Measurements from ENCODE around the gene DOCK7.
"Not testable (repeated sequence)": the region's sequence is repeated elsewhere in the genome, so short reads cannot be mapped to it uniquely, and the experiment has no call there.

DOCK7 gene

DNA sequence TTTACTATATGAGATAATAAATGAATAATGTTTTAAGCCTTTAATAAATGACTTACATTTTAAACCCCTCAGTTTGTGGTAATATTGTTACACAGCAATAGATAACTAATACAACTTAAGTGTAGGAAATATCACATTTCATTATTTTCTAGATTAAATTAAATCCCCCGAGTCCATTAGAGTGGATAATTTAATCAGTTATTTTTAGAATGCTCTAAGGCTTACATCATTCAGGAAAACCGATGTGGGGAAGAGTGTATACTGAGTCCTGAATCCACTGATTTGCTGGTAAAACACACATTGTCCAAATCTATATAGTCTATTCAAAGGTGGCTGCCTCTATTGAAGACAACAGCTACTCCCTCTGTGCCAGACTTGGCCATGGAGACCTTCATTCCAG is 35.7 kb upstream of the DOCK7 start:
- no peaks in the 10 kb centered on the region for H3K36me3 ChIP-seq
- H3K9me3 ChIP-seq (replicated peaks in 1 of 11): no peaks in the 10 kb centered on the region
- no peak overlapping the region for H3K9ac ChIP-seq
- no peak for TF ChIP-seq Cebpa-rat (IDR thresholded peaks at IDR 0.05)
- no peak overlapping the region for H3K27ac ChIP-seq
- peak overlapping the region in 2 of 11 experiments; percentile 61 to 69; a peak in 4 of 22 replicates for H3K4me2 ChIP-seq
- H3K4me3 ChIP-seq: no peak overlapping the region
- H4K20me1 ChIP-seq: no peaks in the 10 kb centered on the region
- no peaks in the 10 kb centered on the region for H3K27me3 ChIP-seq
- peaks cover 0 to 58% (median 6%) of the 10 kb centered on the region in 10 experiments; a peak in 10 of 20 replicates for H3K4me1 ChIP-seq

DNA sequence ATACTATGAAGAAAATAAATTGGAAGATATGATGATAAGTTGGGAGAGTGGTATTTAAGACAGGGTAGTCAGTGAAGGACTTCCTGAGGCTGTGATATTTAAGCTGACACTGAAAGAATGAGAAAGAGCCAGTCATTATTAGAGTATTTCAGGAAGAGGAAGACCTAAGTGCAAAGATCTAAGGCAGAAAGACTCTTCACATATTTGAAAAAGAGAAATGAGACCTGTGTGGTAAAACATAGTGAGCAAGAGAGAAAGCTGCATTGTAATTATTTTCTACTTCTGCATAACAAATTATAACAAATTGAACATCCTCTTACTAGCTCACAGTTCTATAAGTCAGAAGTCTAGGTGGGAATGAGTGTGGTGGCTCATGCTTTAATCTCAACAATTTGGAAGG is 34.6 kb upstream of the DOCK7 start:
- H3K4me2 ChIP-seq: peak overlapping the region in 4 of 11 experiments; percentile 15 to 69 (median 64); a peak in 7 of 22 replicates
- H3K27ac ChIP-seq: peak overlapping the region in 2 of 11 experiments; percentile 51 to 57; a peak in 4 of 22 replicates
- no peak for TF ChIP-seq Cebpa-rat (IDR thresholded peaks at IDR 0.05)
- no peaks in the 10 kb centered on the region for H3K27me3 ChIP-seq
- no peak overlapping the region for H3K9ac ChIP-seq
- no peaks in the 10 kb centered on the region for H4K20me1 ChIP-seq
- no peak overlapping the region for H3K4me3 ChIP-seq
- H3K36me3 ChIP-seq: no peaks in the 10 kb centered on the region
- H3K9me3 ChIP-seq (replicated peaks in 1 of 11): no peaks in the 10 kb centered on the region
- peaks cover 0 to 56% (median 6%) of the 10 kb centered on the region in 10 experiments; a peak in 10 of 20 replicates for H3K4me1 ChIP-seq

DNA sequence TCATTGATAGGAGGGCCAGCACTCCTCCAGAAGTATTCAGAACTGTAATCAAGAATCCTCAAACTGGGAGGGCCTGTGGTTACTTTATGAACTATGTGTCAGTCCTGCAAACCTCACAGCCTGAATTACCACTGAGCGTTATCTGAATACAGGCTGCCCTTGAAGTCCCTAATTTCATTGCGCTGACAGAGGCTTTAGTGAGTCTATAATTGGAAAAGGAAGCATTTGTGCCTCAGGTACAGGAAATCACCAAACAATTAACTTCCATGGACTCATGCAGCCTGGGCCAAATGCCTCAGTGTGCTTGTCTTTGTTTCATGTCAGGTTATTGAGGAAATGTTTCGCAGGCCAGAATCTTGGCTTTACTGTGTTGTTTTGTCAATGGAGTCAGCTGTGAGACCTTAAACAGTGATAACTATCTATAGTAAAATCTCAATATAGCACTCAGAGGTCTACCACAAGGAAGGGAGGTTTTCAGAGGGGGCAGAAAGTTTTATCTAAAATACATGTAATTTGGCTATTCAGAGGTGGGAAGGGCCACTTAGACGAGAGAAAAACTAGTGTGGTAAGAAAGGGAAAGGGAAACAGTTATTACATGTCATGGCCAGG is 32.9 kb upstream of the DOCK7 start:
- no peaks in the 10 kb centered on the region for H3K9me3 ChIP-seq (replicated peaks in 1 of 11)
- H3K4me2 ChIP-seq: peak overlapping the region in 3 of 11 experiments; percentile 2 to 61 (median 57); a peak in 4 of 22 replicates
- no peaks in the 10 kb centered on the region for H3K27me3 ChIP-seq
- TF ChIP-seq Cebpa-rat (IDR thresholded peaks at IDR 0.05): no peak
- H3K4me3 ChIP-seq: no peak overlapping the region
- H3K9ac ChIP-seq: no peak overlapping the region
- H3K36me3 ChIP-seq: no peaks in the 10 kb centered on the region
- peaks cover 5 to 64% (median 13%) of the 10 kb centered on the region in 10 experiments for H3K4me1 ChIP-seq
- H4K20me1 ChIP-seq: no peaks in the 10 kb centered on the region
- 0 out of 22 replicates have a peak overlapping the region, but pooled peaks of 1 of the 11 experiments have one; percentile 13 for H3K27ac ChIP-seq

DNA sequence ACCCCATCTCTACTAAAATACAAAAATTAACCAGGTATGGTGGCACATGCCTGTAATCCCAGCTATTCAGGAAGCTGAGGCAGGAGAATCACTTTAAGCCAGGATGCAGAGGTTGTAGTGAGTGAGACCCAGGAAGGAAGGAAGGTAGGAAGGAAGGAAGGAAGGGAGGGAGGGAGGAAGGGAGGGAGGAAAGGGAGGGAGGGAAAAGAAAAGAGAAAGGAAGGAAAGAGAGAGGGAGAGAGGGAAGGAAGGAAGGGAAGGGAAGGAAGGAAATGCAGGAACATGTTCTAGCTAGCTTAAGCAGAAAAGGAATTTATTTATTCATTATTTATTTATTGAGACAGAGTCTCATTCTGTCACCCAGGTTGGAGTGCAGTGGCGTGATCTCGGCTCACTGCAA is 30.2 kb upstream of the DOCK7 start:
- H3K9me3 ChIP-seq (replicated peaks in 1 of 11); H3K27ac ChIP-seq; H3K4me2 ChIP-seq; H3K36me3 ChIP-seq; H3K9ac ChIP-seq; H3K4me3 ChIP-seq; H4K20me1 ChIP-seq; H3K27me3 ChIP-seq: not testable (repeated sequence)
- peaks cover 7 to 43% (median 17%) of the 10 kb centered on the region in 10 experiments for H3K4me1 ChIP-seq

DNA sequence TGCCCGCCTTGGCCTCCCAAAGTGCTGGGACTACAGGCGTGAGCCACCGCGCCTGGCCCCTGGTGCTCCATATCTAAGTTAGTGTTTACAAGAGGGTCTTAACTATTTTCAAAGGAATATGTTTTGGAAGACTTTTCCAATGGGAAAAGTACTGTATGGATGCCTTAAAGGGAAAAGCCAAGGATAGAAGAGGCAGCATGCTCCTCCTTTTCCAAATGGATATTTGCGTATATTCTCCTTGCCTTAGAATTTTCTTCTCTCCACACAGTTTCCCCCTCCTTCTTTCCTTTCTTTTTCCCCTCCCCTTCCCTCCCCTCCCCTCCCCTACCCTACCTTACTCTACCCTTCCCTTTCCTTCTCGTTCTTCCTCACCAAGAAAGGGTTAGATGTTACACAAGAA is 29.3 kb upstream of the DOCK7 start:
- Histone ChIP-seq H4K20me1 (no peaks in the 10 kb centered on the region), H3K27me3 (no peaks in the 10 kb centered on the region), H3K9ac (no peak overlapping the region), H3K4me2 (no peak overlapping the region), H3K27ac (no peak overlapping the region), H3K4me1 (peaks cover 7 to 34% (median 16%) of the 10 kb centered on the region in 10 experiments), H3K36me3 (no peaks in the 10 kb centered on the region), H3K4me3 (no peak overlapping the region), H3K9me3 (replicated peaks in 1 of 11) (no peaks in the 10 kb centered on the region)
- no peak for TF ChIP-seq Cebpa-rat (IDR thresholded peaks at IDR 0.05)

DNA sequence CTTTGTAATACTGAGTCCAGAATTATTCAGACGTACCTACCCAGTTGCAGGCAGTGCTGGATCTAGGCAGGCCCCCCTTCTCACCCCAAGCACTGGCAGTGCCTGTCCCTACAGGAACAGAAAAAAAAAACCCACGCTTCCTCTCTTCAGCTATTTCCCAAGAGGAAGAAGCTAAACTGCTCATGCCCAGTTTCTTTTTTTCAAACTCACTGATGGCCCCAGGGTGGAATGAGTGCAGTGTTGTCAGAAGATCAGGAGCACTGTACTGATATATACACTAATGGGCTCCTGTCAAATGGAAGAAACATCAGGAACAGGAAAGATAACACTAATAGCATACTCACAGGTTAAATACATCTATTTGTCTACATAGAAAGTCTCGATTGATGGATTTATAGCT is 28.2 kb upstream of the DOCK7 start:
- peak overlapping the region in 3 of 11 experiments; percentile 2 to 30 (median 9); a peak in 3 of 22 replicates for H3K27ac ChIP-seq
- no peaks in the 10 kb centered on the region for H3K9me3 ChIP-seq (replicated peaks in 1 of 11)
- TF ChIP-seq Cebpa-rat (IDR thresholded peaks at IDR 0.05): no peak
- H3K36me3 ChIP-seq: 0 out of 22 replicates have a peak, but pooled peaks cover 0 to 4% (median 0%) of the 10 kb centered on the region in 11 experiments
- no peak overlapping the region for H3K4me3 ChIP-seq
- peak overlapping the region in 1 of 11 experiments; percentile 24; a peak in 1 of 22 replicates for H3K9ac ChIP-seq
- peaks cover 7 to 23% (median 13%) of the 10 kb centered on the region in 10 experiments for H3K4me1 ChIP-seq
- H3K4me2 ChIP-seq: peak overlapping the region; percentile 33 to 74 (median 63)
- H3K27me3 ChIP-seq: no peaks in the 10 kb centered on the region
- H4K20me1 ChIP-seq: no peaks in the 10 kb centered on the region

DNA sequence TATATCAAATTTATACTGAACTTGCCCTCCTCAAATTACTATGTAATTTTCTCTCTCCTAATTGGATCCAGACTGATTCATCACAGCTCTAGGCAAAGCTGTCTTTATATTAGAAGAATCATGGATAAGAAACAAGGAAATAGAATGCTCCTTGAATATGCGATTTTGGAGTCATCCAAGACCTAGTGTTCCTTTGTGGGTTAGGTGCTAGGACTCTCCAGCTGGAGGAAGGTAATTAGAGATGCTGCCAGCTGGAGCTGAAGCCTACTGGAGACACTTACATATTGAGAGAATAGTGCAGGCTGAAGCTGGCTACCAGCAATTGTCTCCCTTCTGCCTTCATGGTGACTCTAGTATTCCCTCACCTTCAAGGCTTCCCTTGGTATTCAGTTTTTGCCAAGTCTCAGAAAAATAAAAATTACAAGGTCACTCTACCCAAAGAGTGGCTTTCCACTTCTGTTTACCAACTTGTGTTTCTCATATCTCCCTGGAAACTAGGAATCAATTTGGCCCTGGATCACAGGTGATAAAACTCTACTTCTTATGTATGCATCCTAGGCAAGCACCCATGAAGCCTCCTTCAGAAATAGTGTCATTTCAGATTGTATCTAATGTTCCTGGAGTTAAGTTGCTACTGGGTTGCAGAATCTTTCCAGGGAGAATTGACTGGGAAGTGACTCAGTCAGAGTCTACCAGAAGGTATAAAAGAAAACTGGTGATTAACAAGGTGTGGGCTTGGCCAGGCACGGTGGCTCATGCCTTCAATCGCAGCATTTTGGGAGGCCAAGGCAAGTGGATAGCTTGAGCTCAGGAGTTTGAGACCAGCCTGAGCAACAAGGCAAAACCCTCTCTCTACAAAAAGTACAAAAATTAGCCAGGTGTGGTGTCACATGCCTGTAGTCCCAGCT is 24.4 kb upstream of the DOCK7 start:
- TF ChIP-seq Cebpa-rat (IDR thresholded peaks at IDR 0.05): no peak
- Histone ChIP-seq H3K27ac (no peak overlapping the region), H3K4me2 (no peak overlapping the region), H3K27me3 (no peaks in the 10 kb centered on the region), H3K4me3 (no peak overlapping the region), H3K36me3 (0 out of 22 replicates have a peak, but pooled peaks cover 0 to 4% (median 0%) of the 10 kb centered on the region in 11 experiments), H3K9ac (no peak overlapping the region), H4K20me1 (no peaks in the 10 kb centered on the region), H3K9me3 (replicated peaks in 1 of 11) (no peaks in the 10 kb centered on the region), H3K4me1 (peaks cover 7 to 16% (median 11%) of the 10 kb centered on the region in 10 experiments)

DNA sequence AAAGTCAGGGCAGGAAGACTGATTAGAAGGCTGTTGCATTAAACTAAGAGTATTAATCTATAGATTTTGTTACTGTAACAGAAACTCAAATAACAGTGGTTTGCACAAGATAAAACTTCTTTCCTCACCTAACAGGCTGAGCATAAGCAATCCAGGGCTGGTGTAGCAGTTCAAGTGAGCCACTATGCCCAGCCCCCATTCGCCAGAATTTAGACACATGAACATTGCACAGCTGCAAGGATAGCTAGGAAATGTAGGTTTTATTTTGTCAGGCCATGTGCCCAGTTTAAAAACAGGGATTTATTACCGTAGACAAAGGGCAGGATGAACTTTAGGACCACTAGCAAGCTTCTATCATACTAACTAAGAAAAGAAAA is 19.5 kb upstream of the DOCK7 start:
- peaks cover 0 to 14% (median 9%) of the 10 kb centered on the region in 11 experiments; a peak in 14 of 22 replicates for H3K9me3 ChIP-seq (replicated peaks in 1 of 11)
- H4K20me1 ChIP-seq: no peaks in the 10 kb centered on the region
- H3K36me3 ChIP-seq: peaks cover 0 to 5% (median 0%) of the 10 kb centered on the region in 11 experiments; a peak in 1 of 22 replicates
- no peak overlapping the region for H3K27ac ChIP-seq
- H3K4me3 ChIP-seq: no peak overlapping the region
- no peak overlapping the region for H3K4me2 ChIP-seq
- H3K9ac ChIP-seq: no peak overlapping the region
- H3K27me3 ChIP-seq: no peaks in the 10 kb centered on the region
- no peaks in the 10 kb centered on the region for H3K4me1 ChIP-seq
- no peak for TF ChIP-seq Cebpa-rat (IDR thresholded peaks at IDR 0.05)

DNA sequence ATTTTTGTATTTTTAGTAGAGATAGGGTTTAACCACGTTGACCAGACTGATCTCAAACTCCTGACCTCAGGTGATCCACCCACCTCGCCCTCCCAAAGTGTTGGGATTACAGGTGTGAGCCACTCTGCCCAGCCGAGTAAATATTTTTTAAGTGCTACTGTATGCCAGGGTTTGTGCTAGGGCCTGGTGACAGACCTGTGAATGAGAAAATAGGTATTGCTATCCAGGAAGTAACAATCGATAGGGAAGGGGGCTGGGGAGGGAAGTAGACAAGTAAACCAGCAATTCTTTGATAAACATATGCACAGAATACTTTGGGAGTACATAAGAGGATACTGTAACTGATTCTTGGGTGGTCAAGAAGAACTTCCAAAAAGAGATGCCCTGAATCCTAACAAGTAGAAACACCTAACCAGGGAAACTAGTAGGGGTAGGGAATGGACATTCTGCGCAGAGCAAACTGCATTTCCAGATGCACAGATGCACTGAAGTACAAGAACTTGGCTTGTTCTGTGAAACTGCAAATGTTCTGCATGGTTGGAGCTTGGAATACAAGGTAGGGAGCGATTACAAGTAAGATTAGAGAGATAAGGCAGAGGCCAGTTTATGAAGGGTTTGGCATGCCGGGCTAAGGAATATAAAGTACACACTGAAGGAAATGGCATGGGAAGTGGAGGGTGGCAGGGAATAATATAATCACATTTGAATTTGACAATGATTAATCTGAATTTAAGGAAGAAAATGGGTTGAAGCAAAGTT is 19.0 kb upstream of the DOCK7 start:
- Histone ChIP-seq H3K27ac (no peak overlapping the region), H4K20me1 (no peaks in the 10 kb centered on the region), H3K9ac (no peak overlapping the region), H3K9me3 (replicated peaks in 1 of 11) (peaks cover 0 to 14% (median 9%) of the 10 kb centered on the region in 11 experiments; a peak in 14 of 22 replicates), H3K4me1 (no peaks in the 10 kb centered on the region), H3K36me3 (peaks cover 0 to 5% (median 0%) of the 10 kb centered on the region in 11 experiments; a peak in 1 of 22 replicates), H3K4me2 (no peak overlapping the region), H3K4me3 (no peak overlapping the region), H3K27me3 (no peaks in the 10 kb centered on the region)
- no peak for TF ChIP-seq Cebpa-rat (IDR thresholded peaks at IDR 0.05)

DNA sequence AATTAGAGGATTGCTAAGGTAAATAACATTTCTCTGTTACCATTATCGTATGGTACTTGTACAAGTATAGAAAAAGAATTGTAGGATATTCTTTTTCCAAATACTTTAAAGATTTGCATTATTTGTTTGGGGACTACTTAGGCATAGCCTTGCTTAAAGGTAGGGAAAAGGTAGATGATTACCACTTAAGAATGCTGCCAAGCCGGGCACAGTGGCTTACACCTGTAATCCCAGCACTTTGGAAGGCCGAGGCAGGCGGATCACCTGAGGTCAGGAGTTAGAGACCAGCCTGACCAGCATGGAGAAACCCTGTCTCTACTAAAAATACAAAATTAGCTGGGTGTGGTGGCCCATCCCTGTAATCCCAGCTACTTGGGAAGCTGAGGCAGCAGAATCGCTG is 10.0 kb upstream of the DOCK7 start:
- not testable (repeated sequence) for H4K20me1 ChIP-seq, H3K4me1 ChIP-seq, H3K4me3 ChIP-seq, H3K27ac ChIP-seq, H3K27me3 ChIP-seq, H3K4me2 ChIP-seq, H3K9ac ChIP-seq
- Histone ChIP-seq H3K9me3 (replicated peaks in 1 of 11) (peaks cover 0 to 11% (median 0%) of the 10 kb centered on the region in 11 experiments; a peak in 8 of 22 replicates), H3K36me3 (peaks cover 0 to 15% (median 0%) of the 10 kb centered on the region in 11 experiments; a peak in 1 of 22 replicates)

DNA sequence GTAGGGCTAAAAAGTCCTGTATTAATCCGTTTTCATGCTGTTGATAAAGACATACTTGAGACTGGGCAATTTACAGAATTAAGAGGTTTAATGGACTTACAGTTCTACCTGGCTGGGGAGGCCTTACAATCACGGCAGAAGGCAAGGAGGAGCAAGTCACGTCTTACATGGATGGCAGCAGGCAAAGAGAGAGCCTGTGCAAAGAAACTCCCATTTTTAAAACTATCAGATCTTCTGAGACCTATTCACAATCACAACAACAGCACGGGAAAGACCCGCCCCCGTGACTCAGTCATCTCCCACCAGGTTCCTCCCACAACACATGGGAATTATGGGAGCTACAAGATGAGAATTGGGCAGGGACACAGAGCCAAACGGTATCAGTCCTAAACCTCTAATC is 6.3 kb upstream of the DOCK7 start:
- H3K9ac ChIP-seq, H3K4me3 ChIP-seq, H3K4me2 ChIP-seq, H3K27ac ChIP-seq, H3K27me3 ChIP-seq: not testable (repeated sequence)
- peaks cover 0 to 13% (median 0%) of the 10 kb centered on the region in 11 experiments; a peak in 2 of 22 replicates for H4K20me1 ChIP-seq
- peaks cover 0 to 19% (median 5%) of the 10 kb centered on the region in 11 experiments; a peak in 1 of 22 replicates for H3K36me3 ChIP-seq
- peaks cover 6 to 16% (median 12%) of the 10 kb centered on the region in 10 experiments for H3K4me1 ChIP-seq
- H3K9me3 ChIP-seq (replicated peaks in 1 of 11): peaks cover 0 to 11% (median 0%) of the 10 kb centered on the region in 11 experiments; a peak in 8 of 22 replicates
